AG09319 (cell line): ENCODE results near the gene MVB12A.

ENCODE experiments used
- DNase-seq: peaks from one replicate; pipeline ENCODE4 v3.0.0-alpha.2; 2010; ENCODE audit warnings: low read depth; ENCODE audit errors: extremely low read depth
- TF ChIP-seq, protein P1 (sequence below): IDR thresholded peaks from 2 replicates; pipeline ENCODE4 v1.5.1; 2011; ENCODE audit warnings: low read depth, mild to moderate bottlenecking, inconsistent platforms, low read length, moderate library complexity

Gene MVB12A

DNA sequence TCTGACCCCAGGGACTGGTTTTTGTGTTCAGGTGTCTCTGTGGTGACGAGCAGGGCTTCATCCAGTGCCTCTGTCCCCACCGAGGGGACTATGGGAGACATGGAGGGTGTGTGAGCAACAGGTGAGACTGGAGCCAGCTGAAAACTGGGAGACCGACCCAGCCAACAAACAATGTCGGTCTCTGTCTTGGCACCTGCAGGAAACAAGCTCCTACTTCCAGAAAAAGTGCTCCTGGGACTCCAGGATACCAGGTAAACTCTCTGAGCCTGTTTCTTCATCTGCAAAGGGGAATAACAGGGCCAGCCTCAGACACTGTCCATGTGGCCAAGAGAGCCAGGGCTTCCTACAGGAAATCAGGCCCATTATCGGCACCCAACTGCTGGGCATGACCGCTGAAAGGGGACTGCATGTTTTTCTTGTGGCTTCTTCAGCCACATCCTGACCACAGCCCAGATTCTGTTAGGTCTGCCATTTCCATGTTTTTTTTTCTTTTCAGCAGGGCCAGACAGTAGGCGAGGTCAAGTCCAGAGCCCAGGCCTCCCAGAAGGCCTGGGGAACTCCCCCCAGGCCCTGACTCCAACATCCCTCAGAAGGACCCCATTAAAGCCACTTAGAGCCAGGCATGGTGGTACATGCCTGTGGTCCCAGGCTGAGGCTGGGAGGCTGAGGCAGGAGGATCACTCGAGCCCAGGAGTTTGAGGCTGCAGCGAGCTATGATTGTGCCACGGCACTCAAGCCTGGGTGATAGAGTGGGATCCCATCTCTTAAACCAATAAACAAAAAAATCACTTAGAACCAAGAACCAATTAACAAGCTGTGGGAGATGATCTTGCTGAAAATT is 13.6 kb upstream of the MVB12A start:
- no peak for DNase-seq

DNA sequence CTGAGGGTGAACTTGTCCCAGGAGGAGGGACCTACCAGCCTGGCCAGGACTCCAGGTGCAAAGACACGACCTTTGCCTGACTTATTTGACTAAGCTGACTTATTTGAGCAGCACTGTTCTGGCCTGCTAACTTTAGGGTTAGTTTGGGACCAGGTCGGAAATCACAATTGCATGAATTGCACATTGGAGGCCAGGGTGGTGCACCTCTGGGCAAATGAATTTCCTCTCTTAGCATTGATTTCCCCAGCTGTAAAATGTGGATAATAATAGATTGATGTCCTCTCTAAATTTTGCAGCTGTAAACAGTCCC is 13.0 kb upstream of the MVB12A start:
- TF ChIP-seq, protein P1, sequence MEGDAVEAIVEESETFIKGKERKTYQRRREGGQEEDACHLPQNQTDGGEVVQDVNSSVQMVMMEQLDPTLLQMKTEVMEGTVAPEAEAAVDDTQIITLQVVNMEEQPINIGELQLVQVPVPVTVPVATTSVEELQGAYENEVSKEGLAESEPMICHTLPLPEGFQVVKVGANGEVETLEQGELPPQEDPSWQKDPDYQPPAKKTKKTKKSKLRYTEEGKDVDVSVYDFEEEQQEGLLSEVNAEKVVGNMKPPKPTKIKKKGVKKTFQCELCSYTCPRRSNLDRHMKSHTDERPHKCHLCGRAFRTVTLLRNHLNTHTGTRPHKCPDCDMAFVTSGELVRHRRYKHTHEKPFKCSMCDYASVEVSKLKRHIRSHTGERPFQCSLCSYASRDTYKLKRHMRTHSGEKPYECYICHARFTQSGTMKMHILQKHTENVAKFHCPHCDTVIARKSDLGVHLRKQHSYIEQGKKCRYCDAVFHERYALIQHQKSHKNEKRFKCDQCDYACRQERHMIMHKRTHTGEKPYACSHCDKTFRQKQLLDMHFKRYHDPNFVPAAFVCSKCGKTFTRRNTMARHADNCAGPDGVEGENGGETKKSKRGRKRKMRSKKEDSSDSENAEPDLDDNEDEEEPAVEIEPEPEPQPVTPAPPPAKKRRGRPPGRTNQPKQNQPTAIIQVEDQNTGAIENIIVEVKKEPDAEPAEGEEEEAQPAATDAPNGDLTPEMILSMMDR: no peak
- DNase-seq: no peak

More for the DNA sequence above, 13.6 kb upstream of the MVB12A start:
- TF ChIP-seq, protein P1: no peak

DNA sequence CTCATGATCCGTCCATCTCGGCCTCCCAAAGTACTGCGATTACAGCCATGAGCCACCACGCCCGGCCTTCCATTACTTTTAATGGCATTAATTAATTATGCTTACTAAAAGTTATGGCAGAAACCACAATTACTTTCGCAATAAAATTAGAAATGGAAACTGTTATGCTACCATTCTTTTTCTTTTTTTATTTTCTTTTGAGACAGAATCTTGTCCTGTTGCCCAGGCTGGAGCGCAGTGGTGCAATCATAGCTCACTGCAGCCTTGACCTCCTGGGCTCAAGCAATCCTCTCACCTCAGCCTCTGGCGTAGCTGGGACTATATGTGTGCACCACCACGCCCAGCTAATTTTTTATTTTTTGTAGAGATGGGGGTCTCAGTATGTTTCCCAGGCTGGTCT is 9.9 kb upstream of the MVB12A start:
- DNase-seq: no peak
- TF ChIP-seq, protein P1: no peak

DNA sequence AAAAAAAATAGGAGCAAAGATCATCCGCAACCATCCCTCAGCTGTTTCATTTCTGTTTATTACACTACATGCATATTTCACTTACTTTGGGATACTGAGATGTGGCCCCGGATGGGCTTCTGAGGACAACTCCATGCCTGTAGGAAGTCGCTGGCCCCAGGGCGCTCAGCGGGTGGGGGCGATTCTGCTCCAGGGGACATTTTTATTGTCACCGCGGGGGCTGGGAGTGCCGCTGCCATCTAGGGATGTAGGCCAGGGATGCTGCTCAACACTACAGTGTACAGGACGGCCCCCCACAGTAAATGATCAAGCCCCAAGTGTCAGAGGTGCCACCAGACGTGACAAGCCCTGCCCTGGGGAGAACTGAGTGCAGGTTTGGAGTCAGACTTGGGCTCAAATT is 8.0 kb upstream of the MVB12A start:
- DNase-seq: no peak
- TF ChIP-seq, protein P1: no peak

DNA sequence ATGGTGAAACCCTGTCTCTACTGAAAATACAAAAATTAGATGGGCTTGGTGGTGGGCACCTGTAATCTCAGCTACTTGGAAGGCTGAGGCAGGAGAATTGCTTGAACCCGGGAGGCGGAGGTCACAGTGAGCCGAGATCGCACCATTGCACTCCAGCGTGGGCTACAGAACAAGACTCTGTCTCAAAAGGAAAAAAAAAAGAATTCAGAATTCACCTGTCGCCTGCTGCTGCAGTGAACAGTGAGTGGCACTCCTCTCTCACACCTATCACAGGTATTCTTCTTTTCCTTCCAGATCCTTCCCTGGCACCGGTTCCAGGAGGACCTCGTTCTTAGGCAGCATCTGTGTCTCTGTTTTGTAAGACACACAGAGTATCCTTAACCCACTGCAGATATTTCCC is 5.8 kb upstream of the MVB12A start:
- TF ChIP-seq, protein P1: no peak
- DNase-seq: no peak

DNA sequence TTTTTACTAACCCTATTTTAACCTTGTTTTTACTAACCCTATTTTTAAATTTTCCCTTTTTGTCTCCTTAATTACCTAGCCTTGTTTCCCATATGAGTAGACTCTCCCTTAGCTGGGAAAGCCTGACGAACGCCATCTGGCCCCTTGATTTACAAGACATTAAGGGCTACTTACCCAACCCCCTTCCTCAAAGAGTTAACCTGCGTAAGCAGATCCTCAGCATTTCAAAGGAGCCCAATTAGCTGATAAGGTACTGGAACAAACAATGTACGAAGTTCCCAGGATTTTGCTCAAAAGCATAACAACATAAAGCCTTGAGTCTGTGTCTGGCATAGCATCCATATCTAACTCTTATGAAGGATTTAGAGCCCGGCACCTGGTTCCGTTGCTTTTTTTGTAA is 4.7 kb upstream of the MVB12A start:
- DNase-seq: no peak
- TF ChIP-seq, protein P1: no peak

DNA sequence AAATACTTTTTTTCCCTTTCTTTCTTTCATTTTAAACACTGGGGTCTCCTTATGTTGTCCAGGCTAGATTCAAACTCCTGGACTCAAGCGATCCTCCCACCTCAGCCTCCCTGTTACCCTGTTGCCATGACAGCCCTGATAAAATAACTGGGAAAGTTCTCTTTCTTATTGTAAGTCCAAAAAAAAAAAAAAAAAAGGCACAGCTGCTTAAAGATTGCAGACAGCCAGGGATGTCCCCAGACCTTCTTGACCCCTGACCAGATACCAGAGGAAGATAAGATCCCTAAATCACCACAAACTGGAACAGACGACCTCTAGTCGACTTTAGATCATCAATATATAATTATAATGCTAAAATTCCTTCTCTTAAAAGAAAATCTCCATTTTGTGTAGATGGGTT is 1.1 kb upstream of the MVB12A start:
- DNase-seq: no peak
- TF ChIP-seq, protein P1: no peak
